GM12878 (cell line): ENCODE data around the gene CHAF1A. TPM values are rescaled to one million over a fixed set of nuclear protein-coding genes. Genes with fewer than 3 reads are reported as not detected.

Source experiments
- ATAC-seq: fragments of 200-7000 bp; cut with Tn5 transposase; 3 replicates; pipeline ENCODE4 v1.9.1; 2020; ENCODE audit warnings: mild to moderate bottlenecking, moderate library complexity
- BruUV-seq: library from RNA; stranded (reverse); fragments of 400-500 nt; replicated peaks from 2 replicates; lab custom pipeline; 2021; lab: Mats Ljungman, UMichigan
- CTCF ChIA-PET: fragments of 300-600 bp; sonication (Branson Sonifier 250); formaldehyde crosslinking; extraction: SDS; loops from one replicate; lab custom pipeline; 2021; ENCODE audit warnings: inconsistent platforms; lab: Yijun Ruan, JAX
- POLR2A ChIA-PET: fragments of 350-600 bp; formaldehyde crosslinking; extraction: SDS; loops from one replicate; lab custom pipeline; 2021; ENCODE audit warnings: inconsistent platforms; lab: Charles Lee
- RAD21 ChIA-PET: fragments of 300-600 bp; sonication (Branson Sonifier 250); formaldehyde crosslinking; loops from one replicate; lab custom pipeline; 2023; ENCODE audit warnings: antibody characterized with exemption; ENCODE audit not compliant: unreplicated experiment; lab: Charles Lee
- SMC1A ChIA-PET: fragments of 300-600 bp; sonication (Branson Sonifier 250); formaldehyde crosslinking; loops from one replicate; lab custom pipeline; 2023; ENCODE audit not compliant: unreplicated experiment, uncharacterized antibody; lab: Charles Lee
- DNase-seq: peaks from one replicate; pipeline ENCODE4 v3.0.0-alpha.2; 2011; ENCODE audit warnings: low read depth, low spot score
- FAIRE-seq: peaks from 3 replicates; lab custom pipeline; 2011; peaks lifted over from hg19 to GRCh38; lab: Jason Lieb, UNC
- H2AFZ ChIP-seq: 2 replicates; pipeline ENCODE4 v1.6.0; 2011; ENCODE audit warnings: low read depth, low read length, control low read depth; ENCODE audit not compliant: control insufficient read depth
- H3K27ac ChIP-seq: 2 replicates; pipeline ENCODE4 v1.5.1; 2011; ENCODE audit warnings: control low read depth; ENCODE audit not compliant: control insufficient read depth, insufficient read depth
- H3K27me3 ChIP-seq, 2 experiments: replicated peaks in 1 of 2; 2 replicates each; pipeline versions ENCODE4 v1.6.0 to v1.6.1; 2011; ENCODE audit warnings: low read length in 1 of 2; ENCODE audit not compliant: control insufficient read depth in 2 of 2, insufficient read depth in 2 of 2
- H3K36me3 ChIP-seq, 2 experiments: 2 replicates each; pipeline ENCODE4 v1.5.1; 2011; ENCODE audit warnings: low read length in 1 of 2; ENCODE audit not compliant: control insufficient read depth in 2 of 2, insufficient read depth in 2 of 2
- H3K4me1 ChIP-seq: 2 replicates; pipeline ENCODE4 v1.6.1; 2011; ENCODE audit warnings: mild to moderate bottlenecking, low read length, moderate library complexity, mixed read lengths; ENCODE audit not compliant: control insufficient read depth, insufficient read depth
- H3K4me2 ChIP-seq: 2 replicates; pipeline ENCODE4 v1.6.0; 2011; ENCODE audit warnings: control low read depth; ENCODE audit not compliant: control insufficient read depth, insufficient read depth
- H3K4me3 ChIP-seq: fragments of 200-600 bp; sonication (generic); 2 replicates; pipeline ENCODE4 v1.5.1; 2016
- H3K79me2 ChIP-seq: 2 replicates; pipeline ENCODE4 v1.6.0; 2011; ENCODE audit warnings: low read length; ENCODE audit not compliant: control insufficient read depth, insufficient read depth
- H3K9ac ChIP-seq: 2 replicates; pipeline ENCODE4 v1.8.0; 2011; ENCODE audit warnings: low read length, control low read depth, mixed read lengths; ENCODE audit not compliant: control insufficient read depth, insufficient read depth
- H3K9me3 ChIP-seq: replicated peaks from 3 replicates; pipeline ENCODE4 v1.5.1; 2011; ENCODE audit warnings: mild to moderate bottlenecking, low read length; ENCODE audit not compliant: control insufficient read depth, insufficient read depth
- H4K20me1 ChIP-seq: 2 replicates; pipeline ENCODE4 v1.6.0; 2011; ENCODE audit not compliant: control insufficient read depth, insufficient read depth
- ASH2L ChIP-seq: fragments of 300-600, 200-600 bp; sonication (generic); IDR thresholded peaks from 2 replicates; pipeline ENCODE4 v1.6.1; 2017; ENCODE audit warnings: low read depth, mild to moderate bottlenecking, borderline replicate concordance
- CBFB ChIP-seq: IDR thresholded peaks from 2 replicates; pipeline ENCODE4 v1.6.1; 2016; ENCODE audit warnings: antibody characterized with exemption, low read depth
- HDAC6 ChIP-seq: fragments of 200-600 bp; sonication (generic); IDR thresholded peaks from one replicate; pipeline ENCODE4 v1.8.0; 2017; ENCODE audit warnings: antibody characterized with exemption; ENCODE audit not compliant: unreplicated experiment
- MLLT1 ChIP-seq: fragments of 450-650 bp; IDR thresholded peaks from 2 replicates; pipeline ENCODE4 v1.6.1; 2016; ENCODE audit warnings: mild to moderate bottlenecking
- MXI1 ChIP-seq: fragments of 150-350 bp; IDR thresholded peaks from 2 replicates; pipeline ENCODE4 v1.6.1; 2011; ENCODE audit warnings: low read depth, mild to moderate bottlenecking, inconsistent platforms, low read length, improper control_type of control experiment
- WGBS: methylation state at CpG from one replicate; pipeline ENCODE4 v1.1.6; 2016; ENCODE audit warnings: low lambda C conversion rate; ENCODE audit not compliant: insufficient replicate concordance, insufficient coverage; ENCODE audit errors: missing lambda C conversion rate; 5-methylcytosine and 5-hydroxymethylcytosine counted together
- in situ Hi-C: fragments of 300-500 bp; cut with MboI; formaldehyde crosslinking; loops from 9 replicates; pipeline ENCODE4 v1.14.3; 2018; ENCODE audit warnings: mixed read lengths
- intact Hi-C: fragments of 100-400 bp; cut with micrococcal nuclease; formaldehyde crosslinking; loops from one replicate; pipeline ENCODE4 v1.14.2; 2022; ENCODE audit not compliant: unreplicated experiment
- polyA plus RNA-seq, 11 experiments: library from polyadenylated mRNA; depleted of rRNA in 4 of 11; unstranded in 6 of 11; stranded (reverse) in 5 of 11; fragments of >200 nt; fragmentation: Nextera tagmentation in 4 of 11; fragmentation: Illumina TruSeq in 1 of 11; extraction: Ambion mirVana in 4 of 11; extraction: Trizol in 1 of 11; gene quantifications; 1 replicate in 1 of 11; 2 replicates in 10 of 11; pipeline versions ENCODE4 v1.2.1 to v1.2.3, GENCODE V29; 2011 to 2016; ENCODE audit warnings: inconsistent platforms in 2 of 11, missing spikeins in 2 of 11, low read depth in 1 of 11
- total RNA-seq, 4 experiments: library from RNA; depleted of rRNA in 3 of 4; stranded (reverse); fragments of >200 nt in 3 of 4; fragmentation: Illumina TruSeq in 1 of 4; extraction: Trizol in 1 of 4; gene quantifications; 2 replicates each; pipeline versions ENCODE4 v1.2.1 to v1.2.3, GENCODE V29; 2013 to 2021

The CHAF1A gene
- total and polyA plus RNA-seq, 10 of the 15 experiments (the other 5 are each of a cell fraction or from before 2014, with no cell fraction given): 1.3 to 69.1 (median 34.2) TPM

GRCh38 chr19:4376991-4377781, 25.3 kb upstream of the CHAF1A start:
- no TSS peak for BruUV-seq
- in situ Hi-C loops: no loop called here
- FAIRE-seq: no peak
- TF ChIP-seq HDAC6: no peak
- no peak for TF ChIP-seq CBFB
- no peak for TF ChIP-seq MXI1
- 0 out of 2 replicates have a peak, but pooled peaks have one; percentile 52 for TF ChIP-seq MLLT1
- TF ChIP-seq ASH2L: no peak
- H3K9ac ChIP-seq: peak overlapping the region; percentile 77
- DNase-seq: no peak
- no peak for ATAC-seq
- ChIA-PET CTCF (interaction anchor here (1.0 to 2.9 kb wide), 9 partner anchors 9 to 38 kb away, joined by 3 to 24 read pairs (median 5); partner anchors contain the start of genes CHAF1A and SH3GL1), SMC1A (interaction anchor here (0.7 to 4.1 kb wide), 3 partner anchors 17 to 234 kb away, joined by 3 to 27 read pairs (median 3); no protein-coding TSS in a partner anchor), POLR2A (interaction anchor here (0.7 to 9.4 kb wide), 7 partner anchors 17 to 351 kb away, joined by 3 to 110 read pairs (median 5); partner anchors contain the start of genes EBI3 and SH3GL1), RAD21 (interaction anchor here (1.1 to 1.4 kb wide), 2 partner anchors 18 to 25 kb away, joined by 3 to 5 read pairs; partner anchors contain the start of gene CHAF1A)
- H4K20me1 ChIP-seq: no peaks in the 10 kb centered on the region
- 92% methylated on average over 23 of the region's 23 CpGs for WGBS
- no peak overlapping the region for H2AFZ ChIP-seq
- no peaks in the 10 kb centered on the region for H3K27me3 ChIP-seq
- peaks cover 91% of the 10 kb centered on the region for H3K79me2 ChIP-seq
- H3K36me3 ChIP-seq: peaks cover 5 to 16% of the 10 kb centered on the region in 2 experiments; a peak in 3 of 4 replicates
- no peaks in the 10 kb centered on the region for H3K9me3 ChIP-seq
- H3K4me1 ChIP-seq: peaks cover 85% of the 10 kb centered on the region
- H3K4me3 ChIP-seq: peak overlapping the region; percentile 52; the same call in 1 of the 2 replicates
- peak overlapping the region; percentile 93 for H3K27ac ChIP-seq
- H3K4me2 ChIP-seq: peak overlapping the region; percentile 93
- intact Hi-C loops: no loop called here
